H1 (cell line): ENCODE results near the gene DDT. TPM values are rescaled to one million over a fixed set of nuclear protein-coding genes. Genes with fewer than 3 reads are reported as not detected.

Experiments
- CTCF ChIA-PET: fragments of 300-600 bp; sonication (Branson Sonifier 250); formaldehyde crosslinking; loops from one replicate; lab custom pipeline; 2021; ENCODE audit not compliant: partially characterized antibody; lab: Charles Lee
- POLR2A ChIA-PET: fragments of 300-600 bp; sonication (Branson Sonifier 250); formaldehyde crosslinking; loops from one replicate; lab custom pipeline; 2021; ENCODE audit warnings: inconsistent platforms; ENCODE audit not compliant: partially characterized antibody; lab: Charles Lee
- DNase-seq, 2 experiments: peaks; one replicate each; pipeline versions ENCODE4 v3.0.0 to v3.0.0-alpha.2; 2010 to 2022; ENCODE audit warnings: low spot score in 2 of 2, low read depth in 1 of 2, mixed read lengths in 1 of 2
- FAIRE-seq: peaks from 2 replicates; lab custom pipeline; 2011; peaks lifted over from hg19 to GRCh38; lab: Jason Lieb, UNC
- H2AFZ ChIP-seq: 2 replicates; pipeline ENCODE4 v1.8.1; 2012; ENCODE audit warnings: low read length, inconsistent platforms
- H2AK5ac ChIP-seq: 2 replicates; pipeline ENCODE4 v1.6.1; 2013; ENCODE audit warnings: low read depth, low read length
- H2BK120ac ChIP-seq: replicated peaks from 2 replicates; pipeline ENCODE3; 2013; ENCODE audit warnings: low read depth, low read length, inconsistent platforms
- H2BK12ac ChIP-seq: 2 replicates; pipeline ENCODE4 v1.6.1; 2013; ENCODE audit warnings: low read depth, low read length
- H2BK15ac ChIP-seq: 2 replicates; pipeline ENCODE4 v1.6.1; 2013; ENCODE audit warnings: low read length
- H2BK20ac ChIP-seq: 2 replicates; pipeline ENCODE4 v1.6.1; 2013; ENCODE audit warnings: low read length
- H2BK5ac ChIP-seq: 2 replicates; pipeline ENCODE4 v1.6.1; 2013; ENCODE audit warnings: low read depth, low read length
- H3K14ac ChIP-seq: 2 replicates; pipeline ENCODE4 v1.6.1; 2013; ENCODE audit warnings: inconsistent platforms; ENCODE audit not compliant: insufficient read length
- H3K18ac ChIP-seq: 2 replicates; pipeline ENCODE4 v1.6.1; 2013; ENCODE audit warnings: low read length; ENCODE audit errors: extremely low read depth
- H3K23ac ChIP-seq: 2 replicates; pipeline ENCODE4 v1.6.1; 2013; ENCODE audit warnings: inconsistent platforms; ENCODE audit not compliant: insufficient read length
- H3K23me2 ChIP-seq: 2 replicates; pipeline ENCODE4 v1.6.1; 2013; ENCODE audit warnings: low read depth, low read length
- H3K27ac ChIP-seq: 2 replicates; pipeline ENCODE4 v1.6.1; 2011; ENCODE audit warnings: low read depth, low read length, inconsistent platforms
- H3K27me3 ChIP-seq, 4 experiments: replicated peaks in 1 of 4; 1 replicate in 1 of 4; 2 replicates in 3 of 4; pipeline versions ENCODE4 v1.6.1 to v1.8.1; 2011 to 2013; ENCODE audit warnings: low read length in 3 of 4, mild to moderate bottlenecking in 3 of 4, inconsistent platforms in 2 of 4, mixed read lengths in 2 of 4, moderate library complexity in 1 of 4; ENCODE audit not compliant: control insufficient read depth in 3 of 4, insufficient read depth in 3 of 4; ENCODE audit errors: extremely low read depth in 1 of 4
- H3K36me3 ChIP-seq, 4 experiments: 2 replicates each; pipeline versions ENCODE4 v1.6.1 to v1.8.1; 2011 to 2013; ENCODE audit warnings: mild to moderate bottlenecking in 4 of 4, low read length in 3 of 4, moderate library complexity in 2 of 4, control low read depth in 1 of 4, inconsistent platforms in 1 of 4; ENCODE audit not compliant: insufficient read depth in 4 of 4, control insufficient read depth in 2 of 4
- H3K4ac ChIP-seq: replicated peaks from 2 replicates; pipeline ENCODE3; 2013; ENCODE audit warnings: low read length, low read depth, mixed read lengths, inconsistent platforms; ENCODE audit not compliant: insufficient read length
- H3K4me1 ChIP-seq, 4 experiments: replicated peaks in 1 of 4; 1 replicate in 1 of 4; 2 replicates in 3 of 4; pipeline versions ENCODE4 v1.6.1 to v1.8.1; 2011 to 2013; ENCODE audit warnings: low read length in 3 of 4, inconsistent platforms in 2 of 4, mixed read lengths in 1 of 4; ENCODE audit not compliant: insufficient read depth in 4 of 4, control insufficient read depth in 3 of 4
- H3K4me2 ChIP-seq, 2 experiments: 2 replicates each; pipeline versions ENCODE4 v1.6.1 to v1.8.1; 2011 to 2013; ENCODE audit warnings: low read depth in 2 of 2, low read length in 2 of 2, control low read depth in 1 of 2, inconsistent platforms in 1 of 2, mild to moderate bottlenecking in 1 of 2; ENCODE audit not compliant: insufficient read depth in 1 of 2
- H3K4me3 ChIP-seq, 4 experiments: fragments of 200-600, 300-600 bp in 1 of 4; sonication (generic), shearing (Covaris generic), sonication (Bioruptor Twin) in 1 of 4; 2 replicates each; pipeline versions ENCODE4 v1.5.1 to v1.8.1; 2011 to 2016; ENCODE audit warnings: low read length in 4 of 4, low read depth in 3 of 4, control low read depth in 2 of 4, inconsistent platforms in 2 of 4, mild to moderate bottlenecking in 2 of 4, mixed read lengths in 1 of 4, moderate library complexity in 1 of 4; ENCODE audit not compliant: insufficient read depth in 2 of 4; ENCODE audit errors: extremely low read depth in 1 of 4
- H3K56ac ChIP-seq: replicated peaks from 2 replicates; pipeline ENCODE3; 2013; ENCODE audit warnings: low read depth, mild to moderate bottlenecking, mixed read lengths, low read length, inconsistent platforms; ENCODE audit not compliant: insufficient read length
- H3K79me1 ChIP-seq: 2 replicates; pipeline ENCODE4 v1.6.1; 2013; ENCODE audit warnings: low read depth, low read length, control low read depth
- H3K79me2 ChIP-seq, 2 experiments: 2 replicates each; pipeline versions ENCODE4 v1.6.1 to v1.8.1; 2012 to 2013; ENCODE audit warnings: low read length in 2 of 2, mild to moderate bottlenecking in 2 of 2, inconsistent platforms in 1 of 2; ENCODE audit not compliant: insufficient read depth in 2 of 2, control insufficient read depth in 1 of 2
- H3K9ac ChIP-seq, 4 experiments: replicated peaks in 1 of 4; 1 replicate in 1 of 4; 2 replicates in 3 of 4; pipeline versions ENCODE4 v1.6.1 to v1.8.1; 2011 to 2013; ENCODE audit warnings: low read depth in 3 of 4, low read length in 3 of 4, control low read depth in 2 of 4, mild to moderate bottlenecking in 2 of 4, moderate library complexity in 2 of 4, inconsistent platforms in 1 of 4; ENCODE audit errors: extremely low read depth in 1 of 4
- H3K9me3 ChIP-seq, 2 experiments: 2 replicates each; pipeline versions ENCODE4 v1.6.1 to v1.8.1; 2012 to 2013; ENCODE audit warnings: mild to moderate bottlenecking in 2 of 2, moderate library complexity in 2 of 2, control low read depth in 1 of 2, inconsistent platforms in 1 of 2, low read depth in 1 of 2, low read length in 1 of 2, mixed read lengths in 1 of 2; ENCODE audit not compliant: insufficient read depth in 2 of 2
- H4K20me1 ChIP-seq, 2 experiments: replicated peaks in 1 of 2; 2 replicates each; pipeline versions ENCODE3 to v1.8.1; 2011 to 2013; ENCODE audit warnings: inconsistent platforms in 2 of 2, low read length in 2 of 2, mild to moderate bottlenecking in 1 of 2; ENCODE audit not compliant: insufficient read depth in 2 of 2, control insufficient read depth in 1 of 2
- H4K5ac ChIP-seq: 2 replicates; pipeline ENCODE4 v1.6.1; 2013; ENCODE audit warnings: low read length, low read depth, mixed read lengths, inconsistent platforms; ENCODE audit not compliant: insufficient read length
- H4K8ac ChIP-seq: 2 replicates; pipeline ENCODE4 v1.8.0; 2013; ENCODE audit warnings: mild to moderate bottlenecking, moderate library complexity, low read length, inconsistent platforms; ENCODE audit not compliant: insufficient read depth; ENCODE audit errors: extremely low read depth
- H4K91ac ChIP-seq: replicated peaks from 2 replicates; pipeline ENCODE3; 2013; ENCODE audit warnings: low read length, mixed read lengths, inconsistent platforms; ENCODE audit not compliant: insufficient read length
- RFX5 ChIP-seq: IDR thresholded peaks from 2 replicates; pipeline ENCODE4 v1.6.1; 2011; ENCODE audit warnings: low read depth, low read length, improper control_type of control experiment, borderline replicate concordance
- SIX5 ChIP-seq: IDR thresholded peaks from 2 replicates; pipeline ENCODE4 v1.6.1; 2011; ENCODE audit warnings: mild to moderate bottlenecking, low read depth, low read length
- WGBS, 2 experiments: shearing (Covaris generic) in 1 of 2; methylation state at CpG; one replicate each; pipeline versions ENCODE4 v1.1.6 to v1.1.7; 2013 to 2015; ENCODE audit warnings: low lambda C conversion rate in 2 of 2, mixed read lengths in 2 of 2, inconsistent platforms in 1 of 2, low coverage in 1 of 2, missing lambda C conversion rate in 1 of 2; ENCODE audit not compliant: insufficient replicate concordance in 2 of 2, insufficient coverage in 1 of 2, insufficient read length in 1 of 2; ENCODE audit errors: extremely low coverage in 1 of 2, missing lambda C conversion rate in 1 of 2; 5-methylcytosine and 5-hydroxymethylcytosine counted together
- polyA plus RNA-seq, 7 experiments: library from polyadenylated mRNA; depleted of rRNA in 3 of 7; stranded (reverse) in 5 of 7; unstranded in 2 of 7; fragments of >200 nt in 5 of 7; fragments of 200-250 nt in 2 of 7; gene quantifications; 1 replicate in 5 of 7; 2 replicates in 1 of 7; 4 replicates in 1 of 7; pipeline versions ENCODE4 v1.2.1 to v1.2.3, GENCODE V29; 2011 to 2013; ENCODE audit warnings: missing spikeins in 2 of 7, mixed read lengths in 2 of 7
- total RNA-seq: library from RNA; stranded (reverse); fragmentation: NEBNext Ultra II Directional; extraction: Animal tissue kit (Norgen Biotek cat#: 25700); gene quantifications from 2 replicates; pipeline ENCODE4 v1.2.1, GENCODE V29; 2021

DDT gene
- total and polyA plus RNA-seq, 2 of the 8 experiments (the other 6 are each of a cell fraction or from before 2014, with no cell fraction given), result 106 to 341 TPM

DNA sequence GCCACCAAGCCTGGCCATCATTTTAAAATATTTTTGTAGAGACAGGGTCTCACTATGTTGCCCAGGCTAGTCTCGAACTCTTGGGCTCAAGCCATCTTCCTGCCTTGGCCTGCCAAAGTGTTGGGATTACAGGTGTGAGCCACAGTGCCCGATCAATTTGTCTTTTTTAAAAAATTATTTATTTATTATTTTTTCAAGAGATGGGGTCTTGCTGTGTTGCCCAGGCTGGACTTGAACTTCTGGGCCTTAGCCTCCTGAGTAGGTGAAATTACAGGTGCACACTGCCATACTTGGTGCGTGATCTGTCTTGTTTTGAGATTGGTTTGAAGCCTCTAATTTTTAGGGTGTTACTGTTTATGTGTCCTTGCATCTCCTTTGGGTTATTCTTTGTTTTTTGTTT, 47.1 kb upstream of the DDT start:
- no peaks in the 10 kb centered on the region for H3K9me3 ChIP-seq
- H3K27me3 ChIP-seq, result no peaks in the 10 kb centered on the region
- WGBS, 2 experiments, result 96% methylated on average over 3 of the region's 3 CpGs; no CpG with 5 or more reads in 1 of the 2 experiments
- H3K9ac ChIP-seq, result no peak overlapping the region
- peaks cover 0 to 67% of the 10 kb centered on the region in 2 experiments; a peak in 2 of 4 replicates for H3K79me2 ChIP-seq
- H3K79me1 ChIP-seq, result peaks cover 3% of the 10 kb centered on the region
- no peak overlapping the region for H2BK120ac ChIP-seq
- H2AK5ac ChIP-seq, result no peak overlapping the region
- ChIA-PET CTCF (no interaction called here), POLR2A (no interaction called here)
- no peak overlapping the region for H2BK5ac ChIP-seq
- no peak overlapping the region for H4K8ac ChIP-seq
- DNase-seq, result no peak
- no peak overlapping the region for H3K14ac ChIP-seq
- H3K4me3 ChIP-seq, result no peak overlapping the region
- H3K27ac ChIP-seq, result no peak overlapping the region
- no peak overlapping the region for H2BK12ac ChIP-seq
- no peak overlapping the region for H2BK20ac ChIP-seq
- H3K23ac ChIP-seq, result no peak overlapping the region
- H2BK15ac ChIP-seq, result no peak overlapping the region
- H3K4me2 ChIP-seq, result no peak overlapping the region
- TF ChIP-seq RFX5, result no peak
- TF ChIP-seq SIX5, result no peak
- TF ChIP-seq, all 59 proteins: peak for 0
- Histone ChIP-seq H2AFZ (no peak overlapping the region), H3K18ac (no peak overlapping the region), H3K56ac (no peak overlapping the region), H4K20me1 (no peaks in the 10 kb centered on the region), H4K5ac (no peak overlapping the region), H3K4ac (no peak overlapping the region), H3K4me1 (no peaks in the 10 kb centered on the region; a peak in 1 of 7 replicates), H4K91ac (no peak overlapping the region), H3K36me3 (no peaks in the 10 kb centered on the region), H3K23me2 (peaks cover 2% of the 10 kb centered on the region; the same call in 1 of the 2 replicates)
- FAIRE-seq, result no peak
